Caki2 (cell line): ENCODE data around the gene TSC22D3. TPM values are rescaled to one million over a fixed set of nuclear protein-coding genes. Genes with fewer than 3 reads are reported as not detected.

Source experiments
- DNase-seq: peaks from one replicate; pipeline ENCODE4 v3.0.0-alpha.2; 2015; ENCODE audit warnings: low read depth
- in situ Hi-C: cut with HindIII; loops from 2 replicates; pipeline ENCODE4 v1.10.0; 2016; ENCODE audit warnings: low sequenced_read_pairs, low pct_unique_long_range_greater_than_20kb, mixed read lengths
- total RNA-seq: library from RNA; depleted of rRNA; stranded (reverse); fragments of >200 nt; shearing (Covaris generic); gene quantifications from 2 replicates; pipeline ENCODE4 v1.2.3, GENCODE V29; 2014; ENCODE audit warnings: low replicate concordance

Gene TSC22D3
- total RNA-seq, 1 experiment from 2014 or later, result 37.9 TPM

- DNase-seq, result peak; percentile 62
- in situ Hi-C loops, result no loop called here
Measured at GRCh38 chrX:107716816-107717700, 58.5 kb downstream of the TSC22D3 start.

GRCh38 chrX:107716118-107716684 is 59.4 kb downstream of the TSC22D3 start:
- in situ Hi-C loops, result no loop called here
- no peak for DNase-seq

GRCh38 chrX:107715331-107716117 is 60.1 kb downstream of the TSC22D3 start:
- in situ Hi-C loops, result no loop called here

GRCh38 chrX:107714206-107714891 is 61.2 kb downstream of the TSC22D3 start:
- in situ Hi-C loops, result no loop called here
- DNase-seq, result no peak

More at GRCh38 chrX:107715331-107716117, 60.1 kb downstream of the TSC22D3 start:
- DNase-seq, result no peak

- in situ Hi-C loops, result no loop called here
- no peak for DNase-seq
Measured at GRCh38 chrX:107713543-107714205, 61.9 kb downstream of the TSC22D3 start.

- in situ Hi-C loops, result no loop called here
- no peak for DNase-seq
Measured at GRCh38 chrX:107713203-107713542, 62.4 kb downstream of the TSC22D3 start.

GRCh38 chrX:107712231-107713202 is 63.1 kb downstream of the TSC22D3 start:
- DNase-seq, result peak; percentile 46
- in situ Hi-C loops, result no loop called here

GRCh38 chrX:107711521-107712181 is 63.9 kb downstream of the TSC22D3 start:
- in situ Hi-C loops, result no loop called here
- DNase-seq, result no peak

GRCh38 chrX:107710617-107711391 is 64.8 kb downstream of the TSC22D3 start:
- peak; percentile 84 for DNase-seq
- in situ Hi-C loops, result no loop called here

DNA sequence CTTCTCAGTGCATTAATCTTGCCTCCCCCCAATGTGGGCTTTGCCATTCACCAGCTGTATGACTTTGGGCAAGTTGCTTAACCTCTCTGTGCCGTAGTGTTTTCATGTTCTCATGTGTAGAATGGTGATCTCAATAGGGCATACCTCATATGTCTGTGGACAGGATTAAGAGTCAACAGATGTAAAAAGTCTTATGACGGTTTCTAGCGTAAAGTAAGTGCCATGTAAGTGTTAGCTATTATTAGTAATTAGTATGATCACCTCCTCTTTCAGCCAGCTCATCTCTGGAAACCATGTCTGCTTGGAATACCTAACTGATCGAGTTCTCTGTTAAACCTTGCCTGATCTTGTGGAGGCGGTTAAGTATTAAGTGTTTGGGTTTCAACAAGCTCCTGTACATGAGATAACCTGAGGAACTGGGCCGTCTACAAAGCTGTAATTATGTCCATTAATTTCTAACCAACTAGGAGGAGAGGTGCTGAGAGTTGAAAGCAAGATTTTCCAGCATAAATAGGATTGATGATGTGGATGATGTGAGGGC is 66.3 kb downstream of the TSC22D3 start:
- no peak for DNase-seq
- in situ Hi-C loops, result no loop called here

DNA sequence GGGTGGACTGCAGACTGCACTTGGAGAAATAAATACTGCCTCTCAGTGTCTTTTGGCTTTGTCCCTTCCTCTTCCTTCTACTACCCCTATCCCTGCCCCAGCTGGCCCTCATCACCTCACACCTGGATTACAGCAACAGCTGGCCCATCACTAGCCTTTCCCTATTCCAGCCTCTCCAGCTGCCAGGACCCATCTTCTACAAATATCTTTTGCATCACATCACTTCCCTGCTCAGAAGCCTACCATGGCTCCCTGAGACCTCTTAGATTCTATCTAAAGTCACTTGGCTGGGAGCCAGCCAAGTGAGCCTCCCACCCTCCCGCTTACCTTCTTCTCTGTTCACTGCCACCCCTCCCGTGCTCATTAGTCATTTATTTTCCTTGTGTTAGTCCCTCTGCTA is 66.8 kb downstream of the TSC22D3 start:
- in situ Hi-C loops, result no loop called here
- DNase-seq, result no peak

- in situ Hi-C loops, result no loop called here
- DNase-seq, result no peak
Measured at GRCh38 chrX:107707866-107708265, 67.7 kb downstream of the TSC22D3 start.

DNA sequence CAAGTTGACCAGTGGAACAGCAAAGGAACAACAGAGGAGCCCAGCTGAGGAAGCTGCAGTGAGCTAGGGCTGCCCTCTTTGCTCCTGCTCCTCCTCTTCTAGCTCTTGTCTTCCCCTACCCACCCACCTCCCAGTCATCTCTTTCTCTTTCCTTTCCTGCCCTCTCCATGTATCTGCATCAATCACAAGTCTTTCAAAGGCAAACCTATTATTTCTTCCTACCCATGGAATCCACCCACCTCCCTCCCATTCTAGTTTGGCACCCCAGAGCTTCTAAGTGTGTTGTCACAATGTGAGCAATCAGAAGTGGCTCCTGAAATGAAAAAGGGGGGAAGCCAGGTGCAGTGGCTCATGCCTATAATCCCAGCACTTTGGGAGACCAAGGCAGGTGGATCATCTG is 69.3 kb downstream of the TSC22D3 start:
- DNase-seq, result no peak
- in situ Hi-C loops, result no loop called here

- in situ Hi-C loops, result no loop called here
- DNase-seq, result no peak
Measured at GRCh38 chrX:107704587-107704986, 71.0 kb downstream of the TSC22D3 start.

DNA sequence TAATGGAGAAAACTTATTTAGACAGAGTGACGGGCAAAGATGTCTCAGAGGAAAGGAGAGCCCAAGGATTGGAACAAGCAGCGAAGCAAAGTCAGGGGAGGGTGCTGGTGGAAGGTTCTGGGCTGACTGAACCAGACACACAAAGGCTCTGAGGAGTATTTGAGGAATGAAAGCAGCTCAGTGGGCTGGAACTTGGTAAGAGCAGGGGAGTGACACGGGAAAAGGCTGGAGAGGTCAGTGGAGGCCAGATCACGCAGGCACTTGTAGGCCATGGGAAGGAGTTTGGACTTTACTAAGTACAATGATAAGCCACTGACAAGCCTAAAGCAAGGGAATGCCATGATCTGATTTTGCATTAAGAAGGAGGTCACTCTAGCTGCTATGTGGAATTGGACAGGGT is 71.4 kb downstream of the TSC22D3 start:
- in situ Hi-C loops, result no loop called here
- no peak for DNase-seq
